SIG-M5 (cell line): ENCODE measurements around the gene POLN.
"Not testable (repeated sequence)": the region's sequence is repeated elsewhere in the genome, so short reads cannot be mapped to it uniquely, and the experiment has no call there.

Source experiments
- DNase-seq: peaks from one replicate; lab custom pipeline; 2025; lab: John Stamatoyannopoulos, UW

POLN gene

GRCh38 chr4:2251073-2251794 lies 9.3 kb upstream of the POLN start:
- DNase-seq, result no peak

- no peak for DNase-seq
Measured at GRCh38 chr4:2250357-2251072, 8.6 kb upstream of the POLN start.

GRCh38 chr4:2249526-2250356 lies 7.8 kb upstream of the POLN start:
- DNase-seq, result no peak

- no peak for DNase-seq
Measured at GRCh38 chr4:2248821-2249261, 6.9 kb upstream of the POLN start.

GRCh38 chr4:2248044-2248780 lies 6.3 kb upstream of the POLN start:
- no peak for DNase-seq

GRCh38 chr4:2247128-2248043 lies 5.5 kb upstream of the POLN start:
- no peak for DNase-seq

- DNase-seq, result no peak
Measured at GRCh38 chr4:2246384-2247127, 4.6 kb upstream of the POLN start.

GRCh38 chr4:2245787-2246275 lies 3.9 kb upstream of the POLN start:
- no peak for DNase-seq

GRCh38 chr4:2245057-2245786 lies 3.3 kb upstream of the POLN start:
- DNase-seq, result no peak

GRCh38 chr4:2243681-2244380 lies 1.9 kb upstream of the POLN start:
- no peak for DNase-seq

- DNase-seq, result no peak
Measured at GRCh38 chr4:2241003-2241402, 918 bp downstream of the POLN start.

GRCh38 chr4:2236944-2237666 lies 4.8 kb downstream of the POLN start:
- no peak for DNase-seq

GRCh38 chr4:2231082-2231481 lies 10.8 kb downstream of the POLN start:
- no peak for DNase-seq

- no peak for DNase-seq
Measured at GRCh38 chr4:2226261-2226660, 15.7 kb downstream of the POLN start.

GRCh38 chr4:2222838-2223237 lies 19.1 kb downstream of the POLN start:
- DNase-seq, result no peak

GRCh38 chr4:2221378-2221777 lies 20.5 kb downstream of the POLN start:
- DNase-seq, result not testable (repeated sequence)

- no peak for DNase-seq
Measured at GRCh38 chr4:2220016-2220630, 21.8 kb downstream of the POLN start.
